ENCODE results near the gene FXYD3.

The FXYD3 gene

GRCh38 chr19:35132254-35132653, 16.6 kb downstream of the FXYD3 start:
- no peak for TF ChIP-seq ZNF274 (IDR thresholded peaks at IDR 0.05; ENCODE audit: low read depth, low read length)
- no peak overlapping the region for H3K4me3 ChIP-seq (ENCODE audit: low read length)

GRCh38 chr19:35133826-35134225, 18.2 kb downstream of the FXYD3 start:
- no peak for TF ChIP-seq ZNF274 (IDR thresholded peaks at IDR 0.05; ENCODE audit: low read depth, low read length)
- H3K4me3 ChIP-seq (ENCODE audit: low read length), result no peak overlapping the region

- no peak for TF ChIP-seq ZNF274 (IDR thresholded peaks at IDR 0.05; ENCODE audit: low read depth, low read length)
- H3K4me3 ChIP-seq (ENCODE audit: low read length), result no peak within 1 kb of the TSS
Measured at GRCh38 chr19:35134601-35135242, 19.1 kb downstream of the FXYD3 start, which contains the start of gene LGI4. Gene LGI4 (minus strand): TSS chr19:35135059. CDS start chr19:35134680, 379 bp downstream.

- no peak overlapping the region for H3K4me3 ChIP-seq (ENCODE audit: low read length)
- TF ChIP-seq ZNF274 (IDR thresholded peaks at IDR 0.05; ENCODE audit: low read depth, low read length), result no peak
Measured at GRCh38 chr19:35135389-35135909, 19.8 kb downstream of the FXYD3 start.

- no peak overlapping the region for H3K4me3 ChIP-seq (ENCODE audit: low read length)
Measured at GRCh38 chr19:35136231-35136630, 20.6 kb downstream of the FXYD3 start.

GRCh38 chr19:35136977-35137702, 21.5 kb downstream of the FXYD3 start:
- H3K4me3 ChIP-seq (ENCODE audit: low read length), result no peak overlapping the region
- no peak for TF ChIP-seq ZNF274 (IDR thresholded peaks at IDR 0.05; ENCODE audit: low read depth, low read length)

More at GRCh38 chr19:35136231-35136630, 20.6 kb downstream of the FXYD3 start:
- no peak for TF ChIP-seq ZNF274 (IDR thresholded peaks at IDR 0.05; ENCODE audit: low read depth, low read length)

GRCh38 chr19:35138305-35138892, 22.8 kb downstream of the FXYD3 start, which contains the start of gene FXYD1:
Gene FXYD1 (plus strand): TSS chr19:35138824. CDS start chr19:35140080, 1,256 bp downstream.
- no peak for TF ChIP-seq ZNF274 (IDR thresholded peaks at IDR 0.05; ENCODE audit: low read depth, low read length)
- H3K4me3 ChIP-seq (ENCODE audit: low read length), result no peak within 1 kb of the TSS

- no peak overlapping the region for H3K4me3 ChIP-seq (ENCODE audit: low read length)
- no peak for TF ChIP-seq ZNF274 (IDR thresholded peaks at IDR 0.05; ENCODE audit: low read depth, low read length)
Measured at GRCh38 chr19:35140207-35140961, 24.8 kb downstream of the FXYD3 start.

- H3K4me3 ChIP-seq (ENCODE audit: low read length), result no peak overlapping the region; the same call in 1 of the 2 replicates
- TF ChIP-seq ZNF274 (IDR thresholded peaks at IDR 0.05; ENCODE audit: low read depth, low read length), result no peak
Measured at GRCh38 chr19:35140962-35141836, 25.6 kb downstream of the FXYD3 start.

GRCh38 chr19:35141837-35142605, 26.4 kb downstream of the FXYD3 start:
- H3K4me3 ChIP-seq (ENCODE audit: low read length), result no peak overlapping the region; the same call in 1 of the 2 replicates
- TF ChIP-seq ZNF274 (IDR thresholded peaks at IDR 0.05; ENCODE audit: low read depth, low read length), result no peak

- TF ChIP-seq ZNF274 (IDR thresholded peaks at IDR 0.05; ENCODE audit: low read depth, low read length), result no peak
- H3K4me3 ChIP-seq (ENCODE audit: low read length), result no peak overlapping the region
Measured at GRCh38 chr19:35142606-35143230, 27.1 kb downstream of the FXYD3 start.

GRCh38 chr19:35143231-35143715, 27.6 kb downstream of the FXYD3 start, which contains the start of gene FXYD7:
Gene FXYD7 (plus strand): TSS chr19:35143255. CDS start chr19:35143334, 79 bp downstream.
- no peak within 1 kb of the TSS for H3K4me3 ChIP-seq (ENCODE audit: low read length)
- TF ChIP-seq ZNF274 (IDR thresholded peaks at IDR 0.05; ENCODE audit: low read depth, low read length), result no peak
